Esophagus muscularis mucosa (tissue), 4 donors: ENCODE results near the gene PTBP1. TPM values are rescaled to one million over a fixed set of nuclear protein-coding genes. Genes with fewer than 3 reads are reported as not detected.

Source experiments
- DNase-seq: peaks from one replicate; pipeline ENCODE4 v3.0.0-alpha.2; 2017; ENCODE audit errors: extremely low spot score
- H3K27ac ChIP-seq, 4 donors: fragments of 200-600 bp; sonication (generic); replicated peaks in 1 of 4; 1 replicate in 3 of 4; 2 replicates in 1 of 4; pipeline ENCODE4 v1.5.1; 2016 to 2019; ENCODE audit warnings: mild to moderate bottlenecking in 1 of 4
- H3K27me3 ChIP-seq, 4 donors: fragments of 200-600 bp; sonication (generic); one replicate each; pipeline versions ENCODE4 v1.5.1 to v1.6.0; 2016 to 2019
- H3K36me3 ChIP-seq, 4 donors: fragments of 200-600 bp; sonication (generic); one replicate each; pipeline ENCODE4 v1.5.1; 2016 to 2019
- H3K4me1 ChIP-seq, 4 donors: fragments of 200-600 bp; sonication (generic); one replicate each; pipeline ENCODE4 v1.5.1; 2016 to 2019
- H3K4me3 ChIP-seq, 4 donors: fragments of 200-600 bp; sonication (generic); 1 replicate in 2 of 4; 2 replicates in 2 of 4; pipeline ENCODE4 v1.5.1; 2016 to 2019; ENCODE audit warnings: mild to moderate bottlenecking in 4 of 4, moderate library complexity in 1 of 4
- H3K9me3 ChIP-seq, 4 donors: fragments of 200-600 bp; sonication (generic); 1 replicate in 3 of 4; 2 replicates in 1 of 4; pipeline ENCODE4 v1.5.1; 2016 to 2019
- EP300 ChIP-seq: sonication (generic); formaldehyde crosslinking; IDR thresholded peaks from one replicate; pipeline ENCODE4 v1.6.1; 2017; ENCODE audit warnings: antibody characterized with exemption
- POLR2A ChIP-seq: fragments of 450-650 bp; IDR thresholded peaks from one replicate; pipeline ENCODE4 v1.6.1; 2017; ENCODE audit warnings: antibody characterized with exemption, moderate library complexity, mild to moderate bottlenecking, low read depth
- POLR2AphosphoS5 ChIP-seq, 2 donors: sonication (generic); formaldehyde crosslinking; IDR thresholded peaks; one replicate each; pipeline ENCODE4 v1.6.1; 2017; ENCODE audit warnings: antibody characterized with exemption in 2 of 2
- WGBS: methylation state at CpG from one replicate; pipeline ENCODE4 v1.1.5; 2018; 5-methylcytosine and 5-hydroxymethylcytosine counted together
- intact Hi-C: fragments of 100-400 bp; cut with DNase I; formaldehyde crosslinking; loops from one replicate; pipeline ENCODE4 v1.15.1; 2023
- total RNA-seq, 4 donors: library from RNA; depleted of rRNA; stranded (reverse); fragments of >200 nt; gene quantifications; one replicate each; pipeline versions ENCODE4 v1.1.0 to v1.2.1, GENCODE V29; 2016
- TF ChIP-seq, protein P1 (sequence below), 3 experiments: fragments of 200-600 bp in 2 of 3; fragments of 450-650 bp in 1 of 3; sonication (generic) in 2 of 3; IDR thresholded peaks; one replicate each; pipeline ENCODE4 v1.5.1; 2017 to 2019; ENCODE audit warnings: antibody characterized with exemption in 3 of 3, mild to moderate bottlenecking in 2 of 3, moderate library complexity in 1 of 3

Gene PTBP1
- total RNA-seq, 4 donors from 2014 or later, result 76.8 to 110 (median 95.3) TPM

- H3K36me3 ChIP-seq, result peaks cover 87 to 96% (median 95%) of the 10 kb centered on the region in 4 donors
- intact Hi-C loops, result loop anchor here (10.0 kb wide), 1 partner anchor 57 kb away; no protein-coding TSS in a partner anchor
- WGBS, result 85% methylated on average over 44 of the region's 44 CpGs
- no peak overlapping the region for H3K4me3 ChIP-seq
- H3K27ac ChIP-seq, result no peak overlapping the region
- TF ChIP-seq EP300 (no peak), POLR2A (no peak), POLR2AphosphoS5 (IDR thresholded peaks at IDR 0.05) (no peak)
- TF ChIP-seq, protein P1, sequence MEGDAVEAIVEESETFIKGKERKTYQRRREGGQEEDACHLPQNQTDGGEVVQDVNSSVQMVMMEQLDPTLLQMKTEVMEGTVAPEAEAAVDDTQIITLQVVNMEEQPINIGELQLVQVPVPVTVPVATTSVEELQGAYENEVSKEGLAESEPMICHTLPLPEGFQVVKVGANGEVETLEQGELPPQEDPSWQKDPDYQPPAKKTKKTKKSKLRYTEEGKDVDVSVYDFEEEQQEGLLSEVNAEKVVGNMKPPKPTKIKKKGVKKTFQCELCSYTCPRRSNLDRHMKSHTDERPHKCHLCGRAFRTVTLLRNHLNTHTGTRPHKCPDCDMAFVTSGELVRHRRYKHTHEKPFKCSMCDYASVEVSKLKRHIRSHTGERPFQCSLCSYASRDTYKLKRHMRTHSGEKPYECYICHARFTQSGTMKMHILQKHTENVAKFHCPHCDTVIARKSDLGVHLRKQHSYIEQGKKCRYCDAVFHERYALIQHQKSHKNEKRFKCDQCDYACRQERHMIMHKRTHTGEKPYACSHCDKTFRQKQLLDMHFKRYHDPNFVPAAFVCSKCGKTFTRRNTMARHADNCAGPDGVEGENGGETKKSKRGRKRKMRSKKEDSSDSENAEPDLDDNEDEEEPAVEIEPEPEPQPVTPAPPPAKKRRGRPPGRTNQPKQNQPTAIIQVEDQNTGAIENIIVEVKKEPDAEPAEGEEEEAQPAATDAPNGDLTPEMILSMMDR (IDR thresholded peaks at IDR 0.05), result no peak
- H3K9me3 ChIP-seq, result no peaks in the 10 kb centered on the region
- DNase-seq, result no peak
- peaks cover 13 to 24% (median 19%) of the 10 kb centered on the region in 4 donors for H3K4me1 ChIP-seq
- H3K27me3 ChIP-seq, result no peaks in the 10 kb centered on the region
Observed at GRCh38 chr19:807627-808422, 10.6 kb downstream of the PTBP1 start.

GRCh38 chr19:808423-808775, 11.1 kb downstream of the PTBP1 start:
- no peak for DNase-seq
- Histone ChIP-seq H3K27ac (no peak overlapping the region), H3K4me3 (no peak overlapping the region), H3K27me3 (no peaks in the 10 kb centered on the region), H3K4me1 (peaks cover 7 to 18% (median 13%) of the 10 kb centered on the region in 4 donors), H3K36me3 (peaks cover 91 to 99% (median 96%) of the 10 kb centered on the region in 4 donors), H3K9me3 (no peaks in the 10 kb centered on the region)
- 95% methylated on average over 12 of the region's 26 CpGs for WGBS
- intact Hi-C loops, result loop anchor here (10.0 kb wide), 1 partner anchor 56 kb away; no protein-coding TSS in a partner anchor
- TF ChIP-seq, protein P1 (IDR thresholded peaks at IDR 0.05), result no peak
- TF ChIP-seq POLR2A (no peak), POLR2AphosphoS5 (IDR thresholded peaks at IDR 0.05) (no peak), EP300 (no peak)

DNA sequence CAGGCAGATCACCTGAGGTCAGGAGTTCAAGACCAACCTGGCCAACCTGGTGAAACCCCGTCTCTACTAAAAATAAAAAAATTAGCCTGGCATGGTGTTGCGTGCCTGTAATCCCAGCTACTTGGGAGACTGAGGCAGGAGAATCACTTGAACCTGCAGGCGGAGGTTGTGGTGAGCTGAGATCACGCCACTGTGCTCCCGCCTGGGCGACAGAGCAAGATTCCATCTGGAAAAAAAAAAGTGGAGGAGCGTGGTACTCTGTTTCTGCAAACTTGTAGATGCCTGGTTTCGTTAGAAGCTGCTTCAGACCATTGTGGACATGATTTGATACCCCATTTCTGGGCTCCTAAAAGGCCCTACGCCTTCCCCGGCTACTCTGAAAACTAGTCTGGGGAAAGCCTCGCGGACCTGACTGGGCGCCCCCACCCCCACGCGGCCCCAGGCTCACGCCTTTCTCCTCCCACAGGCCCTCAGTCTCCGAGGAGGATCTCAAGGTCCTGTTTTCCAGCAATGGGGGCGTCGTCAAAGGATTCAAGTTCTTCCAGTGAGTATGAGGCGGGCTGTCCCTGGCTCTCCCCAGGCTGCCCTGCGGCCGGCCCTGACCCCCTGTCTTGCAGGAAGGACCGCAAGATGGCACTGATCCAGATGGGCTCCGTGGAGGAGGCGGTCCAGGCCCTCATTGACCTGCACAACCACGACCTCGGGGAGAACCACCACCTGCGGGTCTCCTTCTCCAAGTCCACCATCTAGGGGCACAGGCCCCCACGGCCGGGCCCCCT, 13.0 kb downstream of the PTBP1 start:
- TF ChIP-seq, protein P1 (IDR thresholded peaks at IDR 0.05), result no peak
- TF ChIP-seq POLR2A (no peak), EP300 (no peak), POLR2AphosphoS5 (IDR thresholded peaks at IDR 0.05) (no peak)
- H3K9me3 ChIP-seq, result no peaks in the 10 kb centered on the region
- no peak overlapping the region for H3K27ac ChIP-seq
- intact Hi-C loops, result no loop called here
- no peaks in the 10 kb centered on the region for H3K4me1 ChIP-seq
- peaks cover 77 to 88% (median 83%) of the 10 kb centered on the region in 4 donors for H3K36me3 ChIP-seq
- no peak overlapping the region for H3K4me3 ChIP-seq
- H3K27me3 ChIP-seq, result no peaks in the 10 kb centered on the region
- 86% methylated on average over 19 of the region's 30 CpGs for WGBS
- DNase-seq, result no peak

DNA sequence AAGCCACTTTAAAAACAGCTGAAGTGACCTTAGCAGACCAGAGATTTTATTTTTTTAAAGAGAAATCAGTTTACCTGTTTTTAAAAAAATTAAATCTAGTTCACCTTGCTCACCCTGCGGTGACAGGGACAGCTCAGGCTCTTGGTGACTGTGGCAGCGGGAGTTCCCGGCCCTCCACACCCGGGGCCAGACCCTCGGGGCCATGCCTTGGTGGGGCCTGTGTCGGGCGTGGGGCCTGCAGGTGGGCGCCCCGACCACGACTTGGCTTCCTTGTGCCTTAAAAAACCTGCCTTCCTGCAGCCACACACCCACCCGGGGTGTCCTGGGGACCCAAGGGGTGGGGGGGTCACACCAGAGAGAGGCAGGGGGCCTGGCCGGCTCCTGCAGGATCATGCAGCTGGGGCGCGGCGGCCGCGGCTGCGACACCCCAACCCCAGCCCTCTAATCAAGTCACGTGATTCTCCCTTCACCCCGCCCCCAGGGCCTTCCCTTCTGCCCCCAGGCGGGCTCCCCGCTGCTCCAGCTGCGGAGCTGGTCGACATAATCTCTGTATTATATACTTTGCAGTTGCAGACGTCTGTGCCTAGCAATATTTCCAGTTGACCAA, 13.7 kb downstream of the PTBP1 start:
- Histone ChIP-seq H3K4me1 (no peaks in the 10 kb centered on the region), H3K4me3 (no peak overlapping the region), H3K27me3 (no peaks in the 10 kb centered on the region), H3K27ac (no peak overlapping the region), H3K36me3 (peaks cover 70 to 83% (median 76%) of the 10 kb centered on the region in 4 donors), H3K9me3 (no peaks in the 10 kb centered on the region)
- DNase-seq, result no peak
- intact Hi-C loops, result no loop called here
- no peak for TF ChIP-seq EP300
- TF ChIP-seq, protein P1 (IDR thresholded peaks at IDR 0.05), result no peak
- no peak for TF ChIP-seq POLR2AphosphoS5 (IDR thresholded peaks at IDR 0.05)
- TF ChIP-seq POLR2A, result no peak
- 80% methylated on average over 10 of the region's 25 CpGs for WGBS
